ENCODE data around the gene CRYBG3. TPM values are rescaled to one million over a fixed set of nuclear protein-coding genes. Genes with fewer than 3 reads are reported as not detected.
"Not testable (repeated sequence)": the region's sequence is repeated elsewhere in the genome, so short reads cannot be mapped to it uniquely, and the experiment has no call there.

CRYBG3 gene
- total RNA-seq, 4 donors from 2014 or later, result 16.4 to 33.4 (median 21.6) TPM

DNA sequence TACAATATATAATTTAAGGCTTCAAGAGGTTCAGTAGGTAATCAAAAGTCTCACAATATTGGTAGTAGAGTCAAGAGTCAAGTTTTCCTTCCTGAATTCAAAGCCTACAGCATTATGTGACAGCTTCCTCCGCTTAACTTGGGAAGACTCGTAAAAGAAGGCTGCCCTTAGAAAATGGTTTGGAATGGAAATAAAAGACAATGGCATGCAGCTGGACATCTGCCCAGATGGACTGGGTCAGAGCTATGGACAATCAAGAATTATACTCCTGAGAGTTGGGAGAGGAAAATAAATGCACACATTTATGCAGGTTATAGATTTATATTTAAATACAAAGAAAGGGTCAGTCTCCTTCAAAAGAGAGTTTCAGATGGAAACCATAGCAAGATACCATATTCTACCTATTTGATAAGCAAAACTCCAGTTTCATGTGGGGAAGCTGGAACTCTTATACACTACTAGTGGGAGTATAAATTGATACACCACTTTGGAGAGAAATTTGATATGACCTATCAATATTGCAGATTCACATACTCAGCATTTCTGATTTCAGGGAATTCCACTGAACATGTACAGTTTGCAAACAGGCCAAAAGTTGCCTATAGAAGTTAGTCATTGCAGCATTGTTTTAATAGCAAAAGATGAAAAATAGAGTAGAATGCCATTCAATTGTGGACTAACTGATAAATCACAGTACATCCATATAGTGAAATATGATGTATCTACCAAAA is 6.1 kb downstream of the CRYBG3 start:
- Histone ChIP-seq H3K4me1 (peaks cover 7 to 64% (median 14%) of the 10 kb centered on the region in 3 donors), H3K9me3 (no peaks in the 10 kb centered on the region), H3K27me3 (no peaks in the 10 kb centered on the region), H3K4me3 (no peak overlapping the region), H3K27ac (no peak overlapping the region), H3K36me3 (no peaks in the 10 kb centered on the region)
- WGBS, 2 donors, result 73 to 74% methylated on average over 2 of the region's 2 CpGs
- no peak for DNase-seq
- no peak for TF ChIP-seq POLR2A (IDR thresholded peaks at IDR 0.05)
- TF ChIP-seq, protein P1, sequence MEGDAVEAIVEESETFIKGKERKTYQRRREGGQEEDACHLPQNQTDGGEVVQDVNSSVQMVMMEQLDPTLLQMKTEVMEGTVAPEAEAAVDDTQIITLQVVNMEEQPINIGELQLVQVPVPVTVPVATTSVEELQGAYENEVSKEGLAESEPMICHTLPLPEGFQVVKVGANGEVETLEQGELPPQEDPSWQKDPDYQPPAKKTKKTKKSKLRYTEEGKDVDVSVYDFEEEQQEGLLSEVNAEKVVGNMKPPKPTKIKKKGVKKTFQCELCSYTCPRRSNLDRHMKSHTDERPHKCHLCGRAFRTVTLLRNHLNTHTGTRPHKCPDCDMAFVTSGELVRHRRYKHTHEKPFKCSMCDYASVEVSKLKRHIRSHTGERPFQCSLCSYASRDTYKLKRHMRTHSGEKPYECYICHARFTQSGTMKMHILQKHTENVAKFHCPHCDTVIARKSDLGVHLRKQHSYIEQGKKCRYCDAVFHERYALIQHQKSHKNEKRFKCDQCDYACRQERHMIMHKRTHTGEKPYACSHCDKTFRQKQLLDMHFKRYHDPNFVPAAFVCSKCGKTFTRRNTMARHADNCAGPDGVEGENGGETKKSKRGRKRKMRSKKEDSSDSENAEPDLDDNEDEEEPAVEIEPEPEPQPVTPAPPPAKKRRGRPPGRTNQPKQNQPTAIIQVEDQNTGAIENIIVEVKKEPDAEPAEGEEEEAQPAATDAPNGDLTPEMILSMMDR (IDR thresholded peaks at IDR 0.05), result no peak
- intact Hi-C loops (cut with DNase I), result no loop called here

DNA sequence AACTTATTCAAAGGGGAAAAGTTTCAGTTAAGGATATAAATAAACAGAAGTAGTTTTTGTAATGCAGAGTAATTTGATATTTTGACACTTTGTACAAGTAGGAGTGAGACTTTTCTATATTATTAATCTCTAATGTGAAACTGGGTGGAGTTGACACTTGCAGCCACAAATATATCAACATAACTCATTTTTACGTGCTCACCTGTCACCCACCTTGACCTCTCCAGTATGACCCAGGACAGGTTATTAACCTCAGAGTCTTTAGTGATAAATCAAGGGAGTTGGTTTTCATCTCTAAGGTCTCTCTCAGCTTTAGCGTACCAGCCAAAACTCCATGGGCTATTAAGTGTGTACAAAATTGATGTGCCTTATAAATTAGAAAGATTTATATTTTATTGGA is 7.4 kb downstream of the CRYBG3 start:
- DNase-seq, result no peak
- Histone ChIP-seq H3K36me3 (no peaks in the 10 kb centered on the region), H3K4me1 (peaks cover 7 to 51% (median 7%) of the 10 kb centered on the region in 3 donors), H3K27me3 (no peaks in the 10 kb centered on the region), H3K9me3 (no peaks in the 10 kb centered on the region), H3K4me3 (no peak overlapping the region), H3K27ac (no peak overlapping the region)
- TF ChIP-seq POLR2A (IDR thresholded peaks at IDR 0.05), result no peak
- TF ChIP-seq, protein P1 (IDR thresholded peaks at IDR 0.05), result no peak
- WGBS, 2 donors, result 78 to 87% methylated on average over 2 of the region's 2 CpGs
- intact Hi-C loops (cut with DNase I), result no loop called here

DNA sequence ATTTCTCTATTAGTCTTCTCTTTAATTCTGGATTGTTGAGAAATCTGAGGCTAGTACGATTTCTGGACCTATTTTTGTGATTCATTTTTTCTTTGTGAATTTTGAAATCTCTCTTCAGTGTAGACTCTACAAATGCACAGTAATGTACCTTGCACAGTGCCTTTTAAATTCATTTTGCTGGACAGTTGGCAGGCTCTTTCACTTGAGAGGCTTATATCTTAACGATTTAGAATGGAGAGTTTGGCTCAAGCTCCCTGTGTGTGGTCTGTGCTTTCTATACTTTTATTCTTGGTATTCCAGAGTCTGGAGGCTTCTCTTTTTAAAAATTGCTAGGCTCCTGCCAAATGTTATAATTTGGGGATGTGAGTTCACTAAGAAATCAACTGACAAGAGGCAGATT is 8.8 kb downstream of the CRYBG3 start:
- H3K9me3 ChIP-seq, result no peaks in the 10 kb centered on the region
- no peaks in the 10 kb centered on the region for H3K36me3 ChIP-seq
- H3K27ac ChIP-seq, result no peak overlapping the region
- WGBS, 2 donors, result 35 to 51% methylated on average over 2 of the region's 2 CpGs
- TF ChIP-seq POLR2A (IDR thresholded peaks at IDR 0.05), result no peak
- TF ChIP-seq, protein P1 (IDR thresholded peaks at IDR 0.05), result no peak
- intact Hi-C loops (cut with DNase I), result no loop called here
- peaks cover 0 to 37% (median 0%) of the 10 kb centered on the region in 3 donors for H3K4me1 ChIP-seq
- DNase-seq, result no peak
- no peaks in the 10 kb centered on the region for H3K27me3 ChIP-seq
- H3K4me3 ChIP-seq, result no peak overlapping the region

- DNase-seq, result no peak
- 91% methylated on average over 1 of the region's 1 CpG for WGBS, 2 donors
- H3K4me3 ChIP-seq, result no peak overlapping the region
- intact Hi-C loops (cut with DNase I), result no loop called here
- no peaks in the 10 kb centered on the region for H3K9me3 ChIP-seq
- no peaks in the 10 kb centered on the region for H3K36me3 ChIP-seq
- H3K27me3 ChIP-seq, result no peaks in the 10 kb centered on the region
- H3K27ac ChIP-seq, result no peak overlapping the region
- H3K4me1 ChIP-seq, result peaks cover 0 to 32% (median 0%) of the 10 kb centered on the region in 3 donors
- TF ChIP-seq, protein P1 (IDR thresholded peaks at IDR 0.05), result no peak
- TF ChIP-seq POLR2A (IDR thresholded peaks at IDR 0.05), result no peak
Measured at GRCh38 chr3:97831140-97831539, 9.3 kb downstream of the CRYBG3 start.

DNA sequence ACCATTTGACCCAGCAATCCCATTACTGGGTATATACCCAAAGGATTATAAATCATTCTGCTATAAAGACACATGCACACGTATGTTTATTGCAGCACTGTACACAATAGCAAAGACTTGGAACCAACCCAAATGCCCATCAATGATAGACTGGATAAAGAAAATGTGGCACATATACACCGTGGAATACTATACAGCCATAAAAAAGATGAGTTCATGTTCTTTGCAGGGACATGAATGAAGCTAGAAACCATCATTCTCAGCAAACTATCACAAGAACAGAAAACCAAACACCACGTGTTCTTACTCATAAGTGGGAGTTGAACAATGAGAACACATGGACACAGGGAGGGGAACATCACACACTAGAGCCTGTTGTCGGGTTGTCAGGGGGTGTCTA is 11.4 kb downstream of the CRYBG3 start:
- intact Hi-C loops (cut with DNase I); DNase-seq; H3K27ac ChIP-seq; H3K9me3 ChIP-seq; H3K27me3 ChIP-seq; H3K36me3 ChIP-seq; H3K4me3 ChIP-seq: not testable (repeated sequence)
- 88 to 95% methylated on average over 4 of the region's 4 CpGs for WGBS, 2 donors
- peaks cover 0 to 26% (median 0%) of the 10 kb centered on the region in 3 donors for H3K4me1 ChIP-seq

Measured in esophagus squamous epithelium (tissue), 5 donors.